AG04450 (cell line): ENCODE measurements around the gene KLLN. TPM values are rescaled to one million over a fixed set of nuclear protein-coding genes. Genes with fewer than 3 reads are reported as not detected.

Source experiments
- CTCF ChIA-PET: fragments of 300-600, 350-600 bp; formaldehyde crosslinking; extraction: SDS; loops from one replicate; lab custom pipeline; 2022; ENCODE audit warnings: antibody characterized with exemption, inconsistent platforms; lab: Charles Lee
- POLR2A ChIA-PET: fragments of 350-600 bp; formaldehyde crosslinking; extraction: SDS; loops from one replicate; lab custom pipeline; 2021; ENCODE audit warnings: antibody characterized with exemption, inconsistent platforms; lab: Yijun Ruan, JAX
- DNase-seq: peaks from one replicate; pipeline ENCODE4 v3.0.0-alpha.2; 2011; ENCODE audit warnings: low read depth, low spot score
- H3K27ac ChIP-seq: one replicate; pipeline ENCODE4 v1.5.1; 2012; ENCODE audit warnings: low read depth, low read length, control low read depth
- H3K27me3 ChIP-seq: one replicate; pipeline ENCODE4 v1.6.0; 2012; ENCODE audit warnings: low read length; ENCODE audit not compliant: control insufficient read depth, insufficient read depth
- H3K4me3 ChIP-seq: 2 replicates; pipeline ENCODE4 v1.5.1; 2011; ENCODE audit warnings: mild to moderate bottlenecking, low read depth, low read length, control low read depth
- H3K9me3 ChIP-seq: 2 replicates; pipeline ENCODE4 v1.5.1; 2012; ENCODE audit warnings: low read length; ENCODE audit not compliant: control insufficient read depth, insufficient read depth
- polyA plus RNA-seq: library from polyadenylated mRNA; depleted of rRNA; stranded (reverse); fragments of >200 nt; gene quantifications from 2 replicates; pipeline ENCODE4 v1.2.3, GENCODE V29; 2011
- TF ChIP-seq, protein P1 (sequence below): IDR thresholded peaks from 2 replicates; pipeline ENCODE4 v1.5.1; 2011; ENCODE audit warnings: low read depth, low read length, control low read depth, inconsistent platforms

Gene KLLN
- polyA plus RNA-seq, 1 experiment: 0.58 TPM

DNA sequence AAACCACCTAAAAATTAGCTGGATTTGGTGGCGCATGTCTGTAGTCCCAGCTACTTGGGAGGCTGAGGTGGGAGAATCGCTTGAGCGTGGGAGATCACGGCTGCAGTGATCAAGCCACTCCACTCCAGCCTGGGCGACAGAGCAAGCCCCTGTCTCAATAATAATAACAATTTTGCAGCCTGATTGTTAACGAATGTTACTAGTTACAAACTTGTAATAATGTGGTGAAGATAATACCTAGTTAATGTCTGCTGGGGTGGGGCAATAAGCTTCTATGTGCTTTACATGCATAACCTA lies 44.1 kb downstream of the KLLN start:
- H3K27ac ChIP-seq: no peak overlapping the region
- CTCF ChIA-PET: interaction anchor here (1.0 to 1.3 kb wide), 3 partner anchors 15 to 45 kb away, joined by 3 read pairs; no protein-coding TSS in a partner anchor
- TF ChIP-seq, protein P1, sequence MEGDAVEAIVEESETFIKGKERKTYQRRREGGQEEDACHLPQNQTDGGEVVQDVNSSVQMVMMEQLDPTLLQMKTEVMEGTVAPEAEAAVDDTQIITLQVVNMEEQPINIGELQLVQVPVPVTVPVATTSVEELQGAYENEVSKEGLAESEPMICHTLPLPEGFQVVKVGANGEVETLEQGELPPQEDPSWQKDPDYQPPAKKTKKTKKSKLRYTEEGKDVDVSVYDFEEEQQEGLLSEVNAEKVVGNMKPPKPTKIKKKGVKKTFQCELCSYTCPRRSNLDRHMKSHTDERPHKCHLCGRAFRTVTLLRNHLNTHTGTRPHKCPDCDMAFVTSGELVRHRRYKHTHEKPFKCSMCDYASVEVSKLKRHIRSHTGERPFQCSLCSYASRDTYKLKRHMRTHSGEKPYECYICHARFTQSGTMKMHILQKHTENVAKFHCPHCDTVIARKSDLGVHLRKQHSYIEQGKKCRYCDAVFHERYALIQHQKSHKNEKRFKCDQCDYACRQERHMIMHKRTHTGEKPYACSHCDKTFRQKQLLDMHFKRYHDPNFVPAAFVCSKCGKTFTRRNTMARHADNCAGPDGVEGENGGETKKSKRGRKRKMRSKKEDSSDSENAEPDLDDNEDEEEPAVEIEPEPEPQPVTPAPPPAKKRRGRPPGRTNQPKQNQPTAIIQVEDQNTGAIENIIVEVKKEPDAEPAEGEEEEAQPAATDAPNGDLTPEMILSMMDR: no peak
- H3K27me3 ChIP-seq: no peaks in the 10 kb centered on the region
- POLR2A ChIA-PET: interaction anchor here (0.6 to 1.2 kb wide), 2 partner anchors 42 to 625 kb away, joined by 4 to 6 read pairs; no protein-coding TSS in a partner anchor
- H3K9me3 ChIP-seq: no peaks in the 10 kb centered on the region
- DNase-seq: no peak
- no peak overlapping the region for H3K4me3 ChIP-seq

DNA sequence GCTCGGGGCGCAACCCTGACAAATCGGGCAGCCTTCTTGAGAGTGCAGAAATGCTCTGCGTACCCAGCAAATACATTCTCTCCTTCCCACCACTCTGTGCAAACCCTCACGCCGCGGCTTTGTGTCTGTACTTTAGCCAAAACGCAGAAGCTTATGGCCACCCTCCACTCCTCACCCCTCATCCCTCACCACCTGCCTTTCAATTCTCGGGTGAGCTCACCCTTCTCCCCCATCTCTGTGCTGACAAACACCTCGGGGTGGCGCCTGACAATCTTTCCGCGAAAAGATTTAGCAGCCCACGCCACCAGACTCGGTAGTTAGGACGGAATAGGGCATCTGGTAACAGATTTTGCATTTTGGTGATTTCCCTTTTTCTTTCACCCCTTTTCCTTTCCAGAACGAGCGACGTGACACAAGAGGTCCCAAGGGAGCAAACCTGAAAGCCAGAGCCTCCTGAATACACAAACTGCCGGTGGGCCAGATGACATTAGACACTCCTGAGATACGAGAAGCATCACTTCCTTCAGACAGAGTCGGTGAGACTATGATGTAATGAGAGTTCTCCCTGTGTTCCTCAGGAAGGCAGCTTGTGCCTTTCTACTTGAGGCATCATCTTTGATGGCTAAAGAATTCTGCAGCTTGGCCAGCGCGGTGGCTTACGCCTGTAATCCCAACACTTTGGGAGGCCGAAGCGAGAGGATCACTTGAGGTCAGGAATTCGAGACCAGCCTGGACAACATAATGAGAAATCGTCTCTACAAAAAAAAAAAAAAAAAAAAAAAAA lies 44.6 kb downstream of the KLLN start:
- ChIA-PET POLR2A (interaction anchor here (0.6 to 1.2 kb wide), 3 partner anchors 43 to 626 kb away, joined by 4 to 6 read pairs (median 5); partner anchors contain the start of genes KLLN and PTEN), CTCF (interaction anchor here (0.6 to 1.3 kb wide), 6 partner anchors 16 to 571 kb away, joined by 3 to 6 read pairs (median 3); no protein-coding TSS in a partner anchor)
- Histone ChIP-seq H3K27ac (peak overlapping the region; percentile 32), H3K27me3 (no peaks in the 10 kb centered on the region), H3K9me3 (no peaks in the 10 kb centered on the region), H3K4me3 (peak overlapping the region; percentile 87)
- TF ChIP-seq, protein P1: 0 out of 2 replicates have a peak, but pooled peaks have one; percentile 4
- no peak for DNase-seq

DNA sequence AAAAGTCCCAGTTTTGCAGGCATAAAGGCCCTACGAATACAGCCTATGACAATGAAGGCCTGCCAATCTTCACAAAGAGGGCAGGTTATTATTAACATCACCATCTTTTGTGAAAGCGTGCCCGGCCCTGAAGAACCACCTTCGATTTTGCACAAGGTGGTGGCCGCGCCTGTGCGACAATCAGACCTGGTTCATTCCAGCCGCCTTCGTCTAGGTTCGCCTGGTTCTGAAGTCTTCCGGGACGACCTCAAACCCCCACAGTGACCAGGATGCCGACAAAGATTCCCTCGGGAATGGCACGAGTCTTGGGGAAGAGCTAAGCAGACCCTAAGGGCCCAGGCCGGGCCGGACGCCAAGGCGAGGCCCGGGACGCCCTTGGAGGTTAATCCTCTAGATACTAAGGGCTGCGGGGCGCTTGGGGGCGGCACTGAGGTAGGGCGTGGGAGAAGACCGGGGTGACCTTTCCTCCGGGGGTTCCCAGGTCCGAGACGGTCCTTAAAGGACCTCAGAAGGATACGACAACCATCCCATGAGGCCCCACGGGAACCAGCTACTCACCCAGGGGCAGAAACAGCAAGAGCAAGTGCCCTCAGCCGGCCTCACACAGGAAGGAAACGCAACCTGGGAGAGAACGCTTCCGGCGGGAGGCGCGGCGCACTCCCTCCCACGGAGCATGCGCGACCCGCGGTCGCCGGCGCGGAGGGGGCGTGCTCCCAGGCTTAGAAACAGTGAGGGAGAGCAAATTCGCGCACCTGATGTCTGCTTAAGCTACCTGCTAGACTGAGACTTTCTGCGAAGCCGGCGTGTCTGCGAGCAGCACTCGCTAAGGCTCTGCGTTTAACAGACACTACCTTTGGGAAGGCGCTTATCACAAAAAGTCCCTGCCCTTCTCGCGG lies 45.5 kb downstream of the KLLN start, which contains the start of gene ATAD1:
Gene ATAD1 (minus strand): TSS at position 618 of the 896 bp plus-strand sequence. CDS start 3,627 bp downstream, outside the sequence.
- peak within 1 kb of the TSS; percentile 87 for H3K4me3 ChIP-seq
- TF ChIP-seq, protein P1: peak; percentile 34
- peak; percentile 44 for DNase-seq
- peak within 1 kb of the TSS; percentile 69 for H3K27ac ChIP-seq
- H3K9me3 ChIP-seq: no peaks in the 10 kb centered on the region
- POLR2A ChIA-PET: interaction anchor here (0.5 to 1.2 kb wide), 2 partner anchors 45 to 67 kb away, joined by 5 read pairs; partner anchors contain the start of genes KLLN and PTEN
- CTCF ChIA-PET: interaction anchor here (0.6 to 1.3 kb wide), 4 partner anchors 28 to 572 kb away, joined by 3 to 6 read pairs (median 4); no protein-coding TSS in a partner anchor
- no peaks in the 10 kb centered on the region for H3K27me3 ChIP-seq

DNA sequence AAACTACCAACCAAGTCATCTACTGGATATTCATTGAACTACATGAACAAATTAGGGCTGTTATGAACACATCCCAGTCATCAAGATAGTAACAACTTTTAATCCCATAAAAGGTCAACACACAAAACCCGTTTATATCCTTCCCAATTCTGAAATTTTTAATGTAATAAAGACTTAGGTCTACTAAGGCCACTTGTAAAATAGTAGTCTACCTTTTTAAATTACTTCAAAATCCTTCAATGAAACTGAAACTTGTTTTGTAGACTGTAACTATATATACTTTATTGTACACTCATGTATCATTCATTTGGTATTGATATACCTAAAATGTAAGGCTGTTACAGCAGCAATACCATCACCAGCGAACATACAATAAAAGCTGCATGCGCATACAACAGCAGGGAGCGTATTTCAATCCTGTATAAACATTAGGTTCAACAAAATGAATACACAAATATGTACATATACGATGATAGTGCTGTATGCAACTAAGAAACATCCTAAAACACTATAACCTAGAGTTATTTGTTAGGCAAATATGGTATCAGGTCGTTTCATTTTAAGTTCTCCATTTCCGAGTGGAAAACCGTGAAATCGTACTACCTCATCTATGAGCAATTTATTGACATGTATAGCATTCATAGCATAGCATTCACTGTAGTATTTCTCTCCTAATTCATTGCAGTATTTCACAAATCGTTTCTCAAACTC lies 46.3 kb downstream of the KLLN start:
- H3K27ac ChIP-seq: no peak overlapping the region
- TF ChIP-seq, protein P1: no peak
- peak overlapping the region; percentile 87 for H3K4me3 ChIP-seq
- POLR2A ChIA-PET: interaction anchor here (0.6 to 1.2 kb wide), 2 partner anchors 46 to 994 kb away, joined by 5 read pairs; partner anchors contain the start of genes KLLN and PTEN
- H3K9me3 ChIP-seq: no peaks in the 10 kb centered on the region
- CTCF ChIA-PET: no interaction called here
- no peak for DNase-seq
- no peaks in the 10 kb centered on the region for H3K27me3 ChIP-seq
